Breast epithelium (tissue), 3 donors: ENCODE data around the gene MKRN2.

Experiments
- CTCF ChIP-seq, 3 donors: fragments of 450-650 bp; IDR thresholded peaks; one replicate each; pipeline ENCODE4 v1.5.1; 2016 to 2017; ENCODE audit warnings: antibody characterized with exemption in 3 of 3, mild to moderate bottlenecking in 3 of 3, moderate library complexity in 3 of 3
- POLR2A ChIP-seq: fragments of 450-650 bp; IDR thresholded peaks from one replicate; pipeline ENCODE4 v1.6.1; 2016; ENCODE audit warnings: antibody characterized with exemption, mild to moderate bottlenecking, moderate library complexity

DNA sequence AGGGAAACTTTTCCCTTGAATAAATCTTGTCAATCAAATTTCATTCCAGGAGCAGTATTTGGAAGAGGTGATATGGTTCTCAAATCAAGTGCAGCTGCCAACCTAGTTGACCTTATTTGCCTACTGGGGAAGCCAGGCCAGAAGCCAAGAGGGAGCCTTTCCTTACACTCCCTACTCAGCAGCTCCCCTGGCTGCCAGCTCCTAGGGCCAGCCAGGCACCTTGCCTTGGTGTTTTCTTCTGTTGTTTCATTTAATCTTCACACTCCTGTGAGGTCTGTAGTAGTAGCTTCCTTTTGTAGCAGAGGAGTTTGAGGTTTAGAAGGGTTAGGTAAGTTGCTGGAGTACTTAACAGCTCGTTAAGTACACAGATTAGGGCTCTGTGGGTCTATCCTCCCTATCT lies 34.2 kb upstream of the MKRN2 start:
- TF ChIP-seq CTCF (IDR thresholded peaks at IDR 0.05) (no peak), POLR2A (no peak)
